T-cell (primary cell): ENCODE results near the gene NR1H3. TPM values are rescaled to one million over a fixed set of nuclear protein-coding genes. Genes with fewer than 3 reads are reported as not detected.

Source experiments
- total RNA-seq, 35 experiments: library from RNA in 6 of 35; stranded (reverse) in 6 of 35; fragments of 120-200 nt in 1 of 35; gene quantifications; one replicate each; pipeline versions ENCODE4 v1.2.1 to v1.2.4 and lab custom pipeline; 2013 to 2026

NR1H3 gene
- total RNA-seq, 5 donors from 2014 or later (not counting 1 experiment from before 2014, with no cell fraction given), result 3.6 to 16.7 (median 11.7) TPM

Other genes with a start within 250 kb of the NR1H3 start
- 100 to 1,000 TPM; 145 to 188 (median 160) TPM for gene ARFGAP2, start 81.1 kb upstream of the NR1H3 start, total RNA-seq
- 1 to 10 TPM in 3 of 5 donors, under 1 TPM in 1, not detected in 1; 0.49 to 1.9 (median 1.4) TPM for gene PACSIN3, start 71.6 kb upstream of the NR1H3 start, total RNA-seq
- gene DDB2, start 43.0 kb upstream of the NR1H3 start, total RNA-seq, result 100 to 1,000 TPM in 3 of 5 donors, 10 to 100 TPM in 2; 55.0 to 136 (median 123) TPM
- gene ACP2, start 9.2 kb upstream of the NR1H3 start, total RNA-seq, result 10 to 100 TPM; 16.2 to 26.8 (median 21.9) TPM
- gene MADD, start 12.1 kb downstream of the NR1H3 start, total RNA-seq, result 100 to 1,000 TPM; 116 to 189 (median 124) TPM
- not detected for gene MYBPC3, start 94.7 kb downstream of the NR1H3 start, total RNA-seq
- gene SPI1, start 120.6 kb downstream of the NR1H3 start, total RNA-seq, result 1 to 10 TPM; 1.8 to 5.8 (median 2.1) TPM
- 10 to 100 TPM; 45.6 to 67.0 (median 65.2) TPM for gene SLC39A13, start 150.6 kb downstream of the NR1H3 start, total RNA-seq
- 10 to 100 TPM; 48.6 to 64.4 (median 55.0) TPM for gene PSMC3, start 168.4 kb downstream of the NR1H3 start, total RNA-seq
- 1 to 10 TPM; 1.1 to 3.4 (median 1.4) TPM for gene RAPSN, start 191.1 kb downstream of the NR1H3 start, total RNA-seq